Endothelial cell of umbilical vein (primary cell): ENCODE data around the gene SEMA5A.

Experiments used
- JUN ChIP-seq: IDR thresholded peaks from 2 replicates; pipeline ENCODE4 v1.6.1; 2011; ENCODE audit warnings: borderline replicate concordance, low read depth; ENCODE audit not compliant: insufficient read length, insufficient read depth
- TF ChIP-seq, protein P1 (sequence below), 2 donors: IDR thresholded peaks; 1 replicate in 1 of 2; 2 replicates in 1 of 2; pipeline ENCODE4 v1.5.1; 2011; ENCODE audit warnings: low read length in 2 of 2, mild to moderate bottlenecking in 2 of 2, moderate library complexity in 2 of 2, control low read depth in 1 of 2, inconsistent platforms in 1 of 2, low read depth in 1 of 2; ENCODE audit not compliant: insufficient read depth in 1 of 2; ENCODE audit errors: extremely low read depth in 1 of 2

DNA sequence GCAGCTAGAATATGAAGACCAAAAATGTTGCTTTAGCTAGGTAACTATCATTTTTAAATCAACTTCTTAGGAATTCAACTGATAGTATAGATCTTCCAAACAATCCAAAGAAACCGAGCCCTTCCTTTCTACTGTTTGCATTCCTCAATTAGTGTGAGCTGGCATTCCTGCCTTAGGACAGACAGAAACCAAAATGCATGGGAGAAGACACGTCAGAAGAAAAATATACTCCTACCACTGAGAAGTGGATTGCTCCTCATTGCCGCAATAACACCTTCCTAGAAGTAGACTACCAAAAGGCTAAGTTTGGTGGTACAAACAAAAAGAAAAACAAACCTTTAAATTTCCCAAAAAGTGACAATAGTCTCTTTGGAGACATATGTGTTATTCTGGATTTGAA is 440.0 kb downstream of the SEMA5A start:
- TF ChIP-seq, protein P1, sequence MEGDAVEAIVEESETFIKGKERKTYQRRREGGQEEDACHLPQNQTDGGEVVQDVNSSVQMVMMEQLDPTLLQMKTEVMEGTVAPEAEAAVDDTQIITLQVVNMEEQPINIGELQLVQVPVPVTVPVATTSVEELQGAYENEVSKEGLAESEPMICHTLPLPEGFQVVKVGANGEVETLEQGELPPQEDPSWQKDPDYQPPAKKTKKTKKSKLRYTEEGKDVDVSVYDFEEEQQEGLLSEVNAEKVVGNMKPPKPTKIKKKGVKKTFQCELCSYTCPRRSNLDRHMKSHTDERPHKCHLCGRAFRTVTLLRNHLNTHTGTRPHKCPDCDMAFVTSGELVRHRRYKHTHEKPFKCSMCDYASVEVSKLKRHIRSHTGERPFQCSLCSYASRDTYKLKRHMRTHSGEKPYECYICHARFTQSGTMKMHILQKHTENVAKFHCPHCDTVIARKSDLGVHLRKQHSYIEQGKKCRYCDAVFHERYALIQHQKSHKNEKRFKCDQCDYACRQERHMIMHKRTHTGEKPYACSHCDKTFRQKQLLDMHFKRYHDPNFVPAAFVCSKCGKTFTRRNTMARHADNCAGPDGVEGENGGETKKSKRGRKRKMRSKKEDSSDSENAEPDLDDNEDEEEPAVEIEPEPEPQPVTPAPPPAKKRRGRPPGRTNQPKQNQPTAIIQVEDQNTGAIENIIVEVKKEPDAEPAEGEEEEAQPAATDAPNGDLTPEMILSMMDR (IDR thresholded peaks at IDR 0.05; ENCODE audit: extremely low read depth in 1 of 2, insufficient read depth in 1 of 2, low read depth in 1 of 2, low read length in 2 of 2) = no peak
- TF ChIP-seq JUN = no peak
